NCI-H1092 treated with DMSO at 0.1 percent for 48 hours (cell line): Measurements from ENCODE around the gene DLG5.

Experiments
- DNase-seq: peaks from one replicate; lab custom pipeline; 2025; lab: John Stamatoyannopoulos, UW

Gene DLG5

GRCh38 chr10:77943121-77943901 lies 16.8 kb upstream of the DLG5 start:
- no peak for DNase-seq

DNA sequence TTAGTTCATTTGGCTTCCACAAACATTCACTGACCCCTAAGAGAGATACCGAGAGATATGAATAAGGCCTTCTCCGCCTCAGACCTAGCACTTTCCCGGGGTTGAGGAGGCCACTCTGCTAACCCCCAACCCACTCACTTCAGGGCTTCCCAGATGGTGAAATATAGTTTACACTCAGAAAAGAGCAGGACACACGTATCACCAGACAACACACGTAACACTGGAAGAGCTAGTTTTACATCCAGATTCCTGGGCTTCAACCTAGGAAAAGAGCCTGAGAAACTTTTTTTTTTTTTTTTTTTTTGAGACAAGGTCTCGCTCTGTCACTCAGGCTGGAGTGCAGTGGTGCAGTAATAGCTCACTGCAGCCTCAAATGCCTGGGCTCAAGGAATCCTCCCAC lies 15.2 kb upstream of the DLG5 start:
- DNase-seq, result no peak

DNA sequence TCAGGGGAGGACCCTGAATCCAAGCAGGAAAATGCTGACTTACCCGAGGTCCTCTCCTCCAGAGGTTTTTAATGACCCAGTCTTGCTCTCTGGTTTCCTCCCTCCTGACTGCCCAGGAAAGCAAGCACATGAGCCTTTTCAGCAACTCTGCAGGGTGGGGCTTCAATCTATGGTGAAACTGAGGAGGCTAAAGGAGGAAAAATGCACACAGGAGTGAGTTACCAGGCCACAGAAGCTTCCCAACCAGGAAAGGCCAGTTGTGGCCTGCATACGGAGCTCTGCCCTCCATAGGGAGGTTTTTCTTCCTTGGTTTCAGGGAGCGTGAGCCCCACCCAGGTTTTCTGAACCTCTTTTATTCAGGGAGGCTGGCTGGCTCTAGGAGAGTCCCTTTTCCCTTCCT lies 14.1 kb upstream of the DLG5 start:
- DNase-seq, result no peak

- DNase-seq, result no peak
These were observed 13.7 kb upstream of the DLG5 start for GRCh38 chr10:77940225-77940624.

GRCh38 chr10:77939561-77940001 lies 13.0 kb upstream of the DLG5 start:
- DNase-seq, result peak; percentile 1

GRCh38 chr10:77936697-77937567 lies 10.4 kb upstream of the DLG5 start:
- no peak for DNase-seq

GRCh38 chr10:77932016-77932715 lies 5.6 kb upstream of the DLG5 start:
- DNase-seq, result no peak

- DNase-seq, result no peak
These were observed 1.1 kb upstream of the DLG5 start for GRCh38 chr10:77927402-77928246.

- DNase-seq, result peak; percentile 3
These were observed 575 bp downstream of the DLG5 start for GRCh38 chr10:77925795-77926565.

DNA sequence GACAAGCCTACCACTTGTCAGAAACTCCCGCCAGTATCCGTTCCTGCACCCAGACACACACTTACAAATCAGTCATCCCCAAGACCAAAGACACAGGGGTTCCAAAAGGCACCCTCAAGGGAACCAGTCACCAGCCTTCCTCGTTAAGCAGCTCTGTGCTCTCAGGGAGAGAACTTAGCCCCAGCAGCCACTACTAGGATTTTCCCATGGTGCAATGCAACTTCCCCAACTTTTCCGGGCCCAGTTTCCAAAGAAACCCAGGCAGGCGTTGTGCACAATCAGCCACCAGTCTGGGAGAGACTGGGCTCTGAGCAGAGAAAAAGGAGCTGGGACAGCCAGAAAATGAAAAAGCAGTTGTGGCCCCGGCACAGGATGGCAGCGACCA lies 1.2 kb downstream of the DLG5 start:
- DNase-seq, result no peak

GRCh38 chr10:77922566-77923179 lies 3.9 kb downstream of the DLG5 start:
- no peak for DNase-seq

DNA sequence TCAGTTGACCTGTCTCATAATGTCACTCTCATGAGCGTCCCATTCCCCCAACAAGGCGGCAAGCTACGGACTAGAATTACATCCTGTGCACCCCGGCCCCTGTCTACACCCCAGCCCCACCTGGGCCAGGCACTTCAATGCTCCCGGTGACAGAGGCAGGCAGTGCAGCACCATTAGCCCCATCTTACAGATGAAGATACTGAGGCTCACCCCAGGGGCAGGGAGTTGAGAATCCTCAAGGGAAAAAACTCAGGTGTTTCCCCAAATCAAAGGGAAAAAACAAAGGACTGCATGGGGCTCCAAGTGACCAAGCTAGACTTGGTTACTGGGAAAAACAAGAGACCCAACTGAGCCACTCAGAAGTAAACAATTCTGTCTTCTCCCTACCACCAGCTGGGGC lies 4.5 kb downstream of the DLG5 start:
- no peak for DNase-seq

DNA sequence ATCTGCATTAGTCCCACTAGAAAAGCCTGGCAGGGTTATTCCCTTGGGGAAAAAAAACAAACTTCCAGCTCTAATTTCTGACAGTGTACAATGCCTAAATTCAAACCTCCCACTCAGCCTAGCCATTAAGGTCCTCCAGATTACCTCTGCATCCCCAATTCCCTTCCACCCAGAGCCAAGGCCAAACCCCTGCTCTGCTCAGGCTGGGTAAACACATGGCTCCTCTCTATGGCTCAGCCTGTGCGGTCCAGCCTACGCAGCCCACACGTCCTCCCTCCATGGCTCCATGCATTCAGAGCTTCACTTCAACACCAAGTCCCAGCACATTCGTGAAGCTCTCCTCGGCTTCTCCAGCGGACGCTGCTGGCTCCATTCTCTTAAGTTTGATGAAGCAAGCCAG lies 5.2 kb downstream of the DLG5 start:
- DNase-seq, result no peak

GRCh38 chr10:77920495-77920894 lies 6.1 kb downstream of the DLG5 start:
- no peak for DNase-seq

DNA sequence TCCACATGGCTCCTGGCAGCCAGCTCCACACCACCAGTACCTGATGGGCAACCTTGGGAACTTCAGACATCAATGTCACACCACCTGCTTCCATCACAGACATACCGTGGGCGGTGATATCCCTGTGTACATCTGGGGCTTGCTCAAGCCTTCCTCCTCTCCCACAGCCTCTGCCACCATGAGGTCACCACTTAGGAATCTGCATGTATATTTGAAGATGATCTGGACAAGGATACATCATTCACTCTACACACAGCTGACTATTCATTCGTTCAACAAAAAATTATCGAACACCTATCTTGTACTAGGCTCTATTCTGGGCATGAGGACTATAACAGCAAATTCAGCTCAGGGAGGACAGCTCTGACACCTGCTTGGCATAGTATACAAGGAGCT lies 6.8 kb downstream of the DLG5 start:
- DNase-seq, result no peak

DNA sequence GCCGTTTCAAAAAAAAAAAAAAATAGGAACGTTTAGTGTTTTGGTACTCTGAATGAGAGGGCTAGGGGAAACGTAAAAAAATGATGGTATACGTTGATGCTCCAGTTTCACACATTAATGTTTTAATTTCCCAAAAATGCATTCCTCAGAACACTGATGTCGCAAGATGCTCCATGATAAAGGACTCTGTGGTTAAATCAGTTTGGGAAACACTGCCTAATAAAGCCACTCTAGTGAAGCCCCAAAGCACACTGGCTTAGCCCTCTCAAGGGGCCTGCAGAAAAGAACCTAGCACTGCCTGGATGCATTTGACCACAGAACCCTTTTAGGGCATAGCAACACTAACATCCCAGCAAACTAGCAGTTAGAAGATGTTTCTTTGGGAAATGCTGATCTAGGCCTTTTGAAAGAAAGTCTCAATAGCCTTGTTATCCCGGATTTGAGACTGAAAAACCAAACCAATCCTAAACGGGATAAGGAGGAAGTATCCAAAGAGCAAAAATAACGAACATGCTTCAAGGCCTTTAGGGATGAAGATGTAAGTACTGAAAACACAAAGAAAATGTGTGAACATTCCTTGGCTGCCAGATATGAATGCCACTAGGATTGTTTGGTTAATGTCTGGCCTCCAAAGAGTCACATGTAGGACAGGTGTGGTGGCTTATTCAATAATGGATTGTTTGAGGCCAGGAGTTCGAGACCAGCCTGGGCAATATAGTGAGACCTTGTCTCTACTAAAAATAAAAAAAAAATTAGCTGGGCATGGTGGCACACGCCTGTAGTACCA lies 11.0 kb downstream of the DLG5 start:
- no peak for DNase-seq

- DNase-seq, result no peak
These were observed 13.5 kb downstream of the DLG5 start for GRCh38 chr10:77913090-77913489.

DNA sequence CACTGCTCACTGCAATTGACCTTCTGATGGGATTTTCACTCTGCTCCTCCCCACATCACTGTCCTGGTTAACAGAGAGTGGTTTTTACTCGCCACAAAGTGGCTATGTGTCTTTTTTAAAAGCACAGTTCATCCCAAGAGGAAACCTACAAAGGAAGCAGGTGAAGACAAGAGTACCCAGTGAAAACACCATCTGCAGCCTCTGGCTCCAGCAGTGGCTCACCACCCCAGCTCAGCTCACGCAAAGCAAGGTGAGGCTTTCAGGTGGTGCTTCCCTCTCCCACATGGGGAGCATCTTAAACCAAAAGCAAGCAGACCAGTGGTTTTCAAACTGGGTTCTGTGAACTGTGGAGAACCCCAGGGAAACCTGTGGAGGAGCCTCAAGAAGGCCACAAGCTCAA lies 14.0 kb downstream of the DLG5 start:
- no peak for DNase-seq

GRCh38 chr10:77911535-77912123 lies 14.9 kb downstream of the DLG5 start:
- no peak for DNase-seq
